Skeletal muscle satellite cell (primary cell): ENCODE data around the gene CA10. TPM values are rescaled to one million over a fixed set of nuclear protein-coding genes. Genes with fewer than 3 reads are reported as not detected.

Experiments
- H3K27me3 ChIP-seq: 2 replicates; pipeline ENCODE4 v1.7.0; 2013; ENCODE audit warnings: low read length; ENCODE audit not compliant: control insufficient read depth, insufficient read depth
- H3K36me3 ChIP-seq: 2 replicates; pipeline ENCODE4 v1.7.0; 2013; ENCODE audit warnings: mild to moderate bottlenecking, control low read depth, low read length; ENCODE audit not compliant: insufficient read depth
- H3K4me1 ChIP-seq: 2 replicates; pipeline ENCODE4 v1.7.0; 2013; ENCODE audit warnings: low read length; ENCODE audit not compliant: control insufficient read depth, insufficient read depth
- H3K4me2 ChIP-seq: 2 replicates; pipeline ENCODE4 v1.7.0; 2013; ENCODE audit warnings: mild to moderate bottlenecking, low read length
- H3K4me3 ChIP-seq: 2 replicates; pipeline ENCODE4 v1.7.0; 2013; ENCODE audit warnings: low read length
- H3K9ac ChIP-seq: 2 replicates; pipeline ENCODE4 v1.7.0; 2013; ENCODE audit warnings: mild to moderate bottlenecking, low read depth, low read length, moderate library complexity
- H3K9me3 ChIP-seq: replicated peaks from 2 replicates; pipeline ENCODE4 v1.7.0; 2013; ENCODE audit warnings: mild to moderate bottlenecking, control low read depth, low read length
- total RNA-seq: library from RNA; depleted of rRNA; stranded (reverse); fragments of >200 nt; gene quantifications from 2 replicates; pipeline ENCODE4 v1.2.3, GENCODE V29; 2012; rRNA removed

CA10 gene
- total RNA-seq, result not detected in 2 replicates

DNA sequence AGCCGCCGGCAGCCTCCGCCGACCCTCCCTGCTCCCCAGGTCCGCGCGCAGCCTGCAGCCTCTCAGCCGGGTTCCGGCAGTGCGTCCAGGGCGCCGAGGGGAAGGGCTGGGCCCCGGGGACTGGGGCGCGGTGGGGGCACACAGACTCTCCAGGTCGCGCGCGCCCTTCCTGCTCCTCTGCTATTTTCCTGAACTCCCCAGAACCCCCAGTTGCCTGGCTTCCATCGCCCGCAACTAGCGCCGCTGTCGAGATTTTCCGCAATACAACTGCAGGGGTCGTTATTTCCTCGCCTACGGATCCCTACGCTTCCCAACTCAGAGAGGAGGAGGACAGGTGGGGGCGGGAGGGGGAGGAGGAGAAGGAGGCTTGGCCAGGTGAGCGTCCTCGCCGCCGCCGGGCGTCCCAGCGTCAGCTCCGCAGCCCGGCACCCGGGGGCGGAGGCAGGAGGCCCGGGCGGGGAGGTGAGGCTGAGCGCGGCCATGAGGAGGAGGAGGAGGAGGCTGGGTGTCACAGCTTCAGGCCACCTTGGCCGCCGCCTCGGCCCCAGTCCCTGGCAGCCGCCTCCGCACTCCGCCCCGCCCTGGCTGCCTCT, at the start of gene CA10:
TSS of gene CA10 (minus strand) at position 265 of the 593 bp plus-strand sequence.
- H3K27me3 ChIP-seq, result peaks cover 29% of the 10 kb centered on the region
- H3K9ac ChIP-seq, result no peak within 1 kb of the TSS

DNA sequence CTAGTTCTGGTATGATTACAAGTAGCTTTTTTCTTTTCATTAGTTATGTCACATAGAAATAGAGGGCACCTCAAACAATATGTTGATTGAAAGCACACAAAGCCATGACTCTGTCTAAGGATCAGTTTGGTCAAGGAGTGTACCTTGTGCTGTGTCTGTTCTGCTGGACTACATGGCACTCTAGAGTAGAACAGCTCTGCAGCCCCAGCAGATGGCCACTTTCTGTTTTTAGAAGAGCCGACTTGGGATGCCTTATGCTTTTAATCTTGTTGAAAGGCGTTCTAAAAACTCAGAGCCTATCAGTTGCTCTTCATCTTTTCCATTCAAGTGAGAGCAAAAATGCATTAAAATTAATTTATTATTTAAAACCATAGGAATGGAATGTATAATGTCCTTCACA, 49.3 kb upstream of the CA10 start:
- H3K36me3 ChIP-seq, result no peaks in the 10 kb centered on the region
- H3K4me2 ChIP-seq, result no peak overlapping the region
- H3K9me3 ChIP-seq, result no peaks in the 10 kb centered on the region
- H3K9ac ChIP-seq, result no peak overlapping the region
- H3K27me3 ChIP-seq, result no peaks in the 10 kb centered on the region
- no peaks in the 10 kb centered on the region for H3K4me1 ChIP-seq
- H3K4me3 ChIP-seq, result no peak overlapping the region

More for the DNA sequence above, at the start of gene CA10:
- H3K36me3 ChIP-seq, result no peaks in the 10 kb centered on the region
- no peaks in the 10 kb centered on the region for H3K9me3 ChIP-seq
- no peak within 1 kb of the TSS for H3K4me2 ChIP-seq
- H3K4me3 ChIP-seq, result no peak within 1 kb of the TSS
- H3K4me1 ChIP-seq, result no peaks in the 10 kb centered on the region

DNA sequence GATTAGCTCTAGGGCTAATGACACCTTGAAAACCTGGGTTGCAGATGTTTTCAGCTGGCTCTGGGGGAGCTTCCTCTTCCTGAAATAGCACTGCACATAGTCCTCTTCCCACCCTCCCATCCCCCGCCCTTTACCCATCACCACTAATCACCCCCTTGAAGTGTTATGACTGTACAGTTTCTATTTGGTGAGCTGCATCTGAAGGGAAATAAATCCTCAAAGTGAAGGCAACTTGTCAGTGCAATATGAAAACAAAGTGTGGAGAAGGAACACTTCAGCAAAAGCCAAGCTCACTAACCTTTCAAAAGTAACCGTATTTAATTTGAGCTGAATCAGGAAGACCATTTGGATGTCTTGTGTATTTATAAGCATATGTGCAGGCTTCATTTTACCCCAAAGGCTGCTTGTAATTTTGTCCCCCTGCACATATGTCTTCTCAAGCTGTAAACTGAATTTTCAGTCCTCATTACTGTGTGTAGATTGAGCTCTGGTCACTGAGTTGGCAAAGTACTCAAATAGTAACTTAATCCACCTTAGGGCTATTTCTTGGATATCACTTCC, 44.1 kb upstream of the CA10 start:
- H3K36me3 ChIP-seq, result no peaks in the 10 kb centered on the region
- no peaks in the 10 kb centered on the region for H3K4me1 ChIP-seq
- no peaks in the 10 kb centered on the region for H3K27me3 ChIP-seq

DNA sequence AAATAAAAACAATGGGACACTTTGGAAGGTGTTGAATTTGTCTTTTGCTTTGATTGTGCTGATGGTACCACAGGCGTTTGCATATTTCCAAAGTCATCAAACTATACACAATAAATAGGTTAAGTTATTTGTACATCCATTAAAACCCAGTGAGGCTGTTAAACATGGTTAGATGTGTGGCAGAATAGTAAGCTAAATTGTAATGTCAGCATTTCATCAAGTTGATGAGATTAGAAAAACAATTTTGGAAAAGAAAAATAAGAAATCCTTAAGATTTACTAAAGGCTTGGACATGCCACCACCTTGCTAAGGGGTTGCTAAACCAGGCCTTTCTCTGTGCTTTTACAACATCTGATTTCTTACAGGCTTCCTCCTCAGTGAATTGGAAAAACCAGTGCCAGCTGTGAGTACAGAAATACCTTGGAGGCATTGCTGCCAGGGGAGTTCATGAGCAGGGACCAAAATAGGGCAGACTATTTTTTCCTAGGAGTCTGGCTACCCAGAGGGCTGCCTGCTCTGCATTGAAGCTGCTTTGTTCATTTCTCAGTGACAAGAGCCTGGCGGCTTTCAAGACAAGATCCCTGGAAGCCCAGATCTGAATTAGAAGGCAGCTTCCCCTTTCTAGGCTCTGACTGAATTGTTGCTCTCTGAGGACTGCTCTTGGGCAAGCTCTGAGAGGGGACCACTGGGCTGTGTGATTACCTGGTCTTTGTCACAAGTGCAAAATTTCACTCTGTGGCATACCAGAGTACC, 43.4 kb upstream of the CA10 start:
- no peaks in the 10 kb centered on the region for H3K36me3 ChIP-seq
- H3K9ac ChIP-seq, result no peak overlapping the region
- H3K4me3 ChIP-seq, result no peak overlapping the region
- H3K4me2 ChIP-seq, result no peak overlapping the region
- no peaks in the 10 kb centered on the region for H3K4me1 ChIP-seq
- no peaks in the 10 kb centered on the region for H3K27me3 ChIP-seq
- H3K9me3 ChIP-seq, result no peaks in the 10 kb centered on the region

More for the DNA sequence above, 44.1 kb upstream of the CA10 start:
- H3K9ac ChIP-seq, result no peak overlapping the region
- no peaks in the 10 kb centered on the region for H3K9me3 ChIP-seq
- H3K4me2 ChIP-seq, result no peak overlapping the region
- no peak overlapping the region for H3K4me3 ChIP-seq

DNA sequence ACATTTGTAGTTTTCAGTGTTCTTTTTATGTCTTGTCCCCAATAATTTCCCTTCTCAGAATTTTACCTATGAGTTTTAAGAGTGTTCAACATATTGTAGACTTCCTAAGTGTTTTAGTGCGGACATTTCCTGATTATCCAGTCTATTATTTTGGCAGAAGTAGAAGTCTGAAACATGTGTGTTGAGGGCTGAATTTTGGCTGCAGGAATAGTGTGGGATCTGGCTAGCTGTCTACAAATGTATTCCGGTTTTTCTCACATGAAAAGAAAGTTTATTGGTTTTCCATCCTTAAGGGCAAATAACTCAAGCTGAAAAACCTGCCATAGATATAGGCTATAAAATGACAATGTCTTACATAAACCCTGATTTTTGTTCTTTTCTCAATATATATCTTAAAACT, 33.0 kb upstream of the CA10 start:
- Histone ChIP-seq H3K4me1 (no peaks in the 10 kb centered on the region), H3K9ac (no peak overlapping the region), H3K27me3 (no peaks in the 10 kb centered on the region), H3K4me3 (no peak overlapping the region), H3K4me2 (no peak overlapping the region), H3K36me3 (no peaks in the 10 kb centered on the region), H3K9me3 (no peaks in the 10 kb centered on the region)

DNA sequence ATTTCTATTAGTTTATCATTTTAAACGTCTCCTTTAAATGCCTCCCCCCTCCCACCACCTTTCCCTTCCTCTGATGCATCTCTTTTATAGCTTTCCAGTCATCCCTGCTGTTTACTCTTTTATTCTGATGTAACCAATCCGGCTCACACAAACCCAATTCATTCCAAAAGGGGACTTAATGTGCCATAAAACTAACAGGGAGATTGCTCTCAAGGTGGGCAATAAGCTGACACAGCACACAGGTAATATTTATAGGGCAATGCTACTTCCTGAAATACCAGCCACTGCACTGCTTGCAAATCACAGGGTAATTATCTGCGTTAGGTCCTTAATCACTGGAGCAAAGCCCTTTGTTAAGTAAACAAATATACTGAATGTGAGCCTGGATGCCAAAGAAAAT, 23.3 kb upstream of the CA10 start:
- Histone ChIP-seq H3K9ac (no peak overlapping the region), H3K36me3 (no peaks in the 10 kb centered on the region)

DNA sequence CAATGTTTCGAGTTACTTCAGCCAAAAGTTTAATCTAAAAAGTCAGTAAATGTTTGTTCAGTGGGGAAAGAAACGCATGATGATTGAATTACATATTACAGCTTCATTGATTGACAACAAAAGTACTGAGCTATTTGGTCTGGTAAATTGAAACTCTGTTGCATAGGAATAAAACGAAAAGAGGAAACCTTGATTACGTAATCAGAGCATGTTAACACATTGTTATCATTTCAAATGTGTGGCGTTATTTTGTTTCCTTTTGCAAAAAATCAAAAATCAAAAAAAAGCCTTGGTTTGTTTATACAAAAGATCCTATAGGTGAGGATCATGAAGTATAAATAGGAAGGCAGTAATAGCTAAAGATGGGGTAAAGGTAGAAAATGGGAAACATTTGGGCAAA, 19.5 kb upstream of the CA10 start:
- Histone ChIP-seq H3K9ac (no peak overlapping the region), H3K4me3 (no peak overlapping the region), H3K4me2 (no peak overlapping the region), H3K4me1 (no peaks in the 10 kb centered on the region), H3K9me3 (no peaks in the 10 kb centered on the region), H3K27me3 (no peaks in the 10 kb centered on the region), H3K36me3 (no peaks in the 10 kb centered on the region)

More for the DNA sequence above, 23.3 kb upstream of the CA10 start:
- peaks cover 7% of the 10 kb centered on the region for H3K9me3 ChIP-seq
- H3K4me1 ChIP-seq, result no peaks in the 10 kb centered on the region
- H3K4me2 ChIP-seq, result no peak overlapping the region
- no peak overlapping the region for H3K4me3 ChIP-seq
- H3K27me3 ChIP-seq, result no peaks in the 10 kb centered on the region

DNA sequence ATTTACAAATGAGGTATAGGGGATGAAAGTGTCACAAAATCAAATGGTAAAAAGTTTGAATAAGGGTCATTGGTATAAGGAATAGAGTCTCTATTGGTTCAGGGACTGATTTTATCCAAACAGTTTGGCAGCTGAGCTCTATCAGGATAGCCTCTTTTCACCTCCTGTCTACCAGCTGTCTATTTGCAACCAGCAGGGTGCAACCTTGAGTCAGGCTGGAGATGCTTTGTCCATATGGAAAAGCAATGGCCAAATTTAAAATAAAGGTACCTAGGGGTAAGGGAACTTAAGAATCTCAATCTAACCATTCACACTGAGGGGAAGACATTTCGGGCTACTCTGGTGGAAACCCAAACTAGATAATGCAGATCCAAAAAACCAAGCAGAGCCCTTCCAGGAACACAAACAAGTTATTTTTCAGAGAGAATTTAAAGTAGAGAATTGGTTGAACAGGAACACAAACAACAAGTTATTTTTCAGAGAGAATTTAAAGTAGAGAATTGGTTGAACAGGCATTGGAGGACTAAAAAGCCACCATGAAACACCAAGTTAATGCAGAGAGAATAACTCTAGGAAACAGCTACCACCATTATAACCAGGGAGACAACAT, 12.6 kb upstream of the CA10 start:
- H3K36me3 ChIP-seq, result no peaks in the 10 kb centered on the region
- H3K9me3 ChIP-seq, result no peaks in the 10 kb centered on the region
- no peak overlapping the region for H3K4me2 ChIP-seq

DNA sequence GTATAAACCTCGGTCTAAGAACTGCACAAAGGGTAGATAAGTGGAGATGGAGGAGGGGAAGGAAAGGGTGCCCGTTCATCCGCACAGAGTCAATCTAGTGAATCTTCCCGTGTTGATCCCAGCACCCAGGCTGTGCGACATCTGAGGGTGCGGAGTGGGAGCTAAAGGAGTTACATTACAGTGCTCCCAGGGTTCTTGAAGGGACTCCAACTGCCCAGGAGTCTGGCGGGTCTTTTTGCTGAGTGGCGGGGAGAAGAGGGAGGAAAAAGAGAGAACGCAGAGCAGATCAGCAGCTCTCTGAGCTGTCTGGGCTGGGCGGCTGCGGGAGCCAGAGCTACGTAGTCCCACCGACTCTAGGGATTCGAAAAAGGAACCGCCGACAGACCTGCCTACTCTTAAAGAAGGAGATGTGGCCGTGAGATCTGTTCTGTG, 1.6 kb upstream of the CA10 start:
- Histone ChIP-seq H3K9ac (no peak overlapping the region), H3K27me3 (peaks cover 29% of the 10 kb centered on the region), H3K9me3 (no peaks in the 10 kb centered on the region), H3K4me3 (no peak overlapping the region), H3K4me1 (no peaks in the 10 kb centered on the region), H3K36me3 (no peaks in the 10 kb centered on the region), H3K4me2 (no peak overlapping the region)

More for the DNA sequence above, 12.6 kb upstream of the CA10 start:
- H3K27me3 ChIP-seq, result no peaks in the 10 kb centered on the region
- H3K4me1 ChIP-seq, result no peaks in the 10 kb centered on the region
- no peak overlapping the region for H3K9ac ChIP-seq
- H3K4me3 ChIP-seq, result no peak overlapping the region

DNA sequence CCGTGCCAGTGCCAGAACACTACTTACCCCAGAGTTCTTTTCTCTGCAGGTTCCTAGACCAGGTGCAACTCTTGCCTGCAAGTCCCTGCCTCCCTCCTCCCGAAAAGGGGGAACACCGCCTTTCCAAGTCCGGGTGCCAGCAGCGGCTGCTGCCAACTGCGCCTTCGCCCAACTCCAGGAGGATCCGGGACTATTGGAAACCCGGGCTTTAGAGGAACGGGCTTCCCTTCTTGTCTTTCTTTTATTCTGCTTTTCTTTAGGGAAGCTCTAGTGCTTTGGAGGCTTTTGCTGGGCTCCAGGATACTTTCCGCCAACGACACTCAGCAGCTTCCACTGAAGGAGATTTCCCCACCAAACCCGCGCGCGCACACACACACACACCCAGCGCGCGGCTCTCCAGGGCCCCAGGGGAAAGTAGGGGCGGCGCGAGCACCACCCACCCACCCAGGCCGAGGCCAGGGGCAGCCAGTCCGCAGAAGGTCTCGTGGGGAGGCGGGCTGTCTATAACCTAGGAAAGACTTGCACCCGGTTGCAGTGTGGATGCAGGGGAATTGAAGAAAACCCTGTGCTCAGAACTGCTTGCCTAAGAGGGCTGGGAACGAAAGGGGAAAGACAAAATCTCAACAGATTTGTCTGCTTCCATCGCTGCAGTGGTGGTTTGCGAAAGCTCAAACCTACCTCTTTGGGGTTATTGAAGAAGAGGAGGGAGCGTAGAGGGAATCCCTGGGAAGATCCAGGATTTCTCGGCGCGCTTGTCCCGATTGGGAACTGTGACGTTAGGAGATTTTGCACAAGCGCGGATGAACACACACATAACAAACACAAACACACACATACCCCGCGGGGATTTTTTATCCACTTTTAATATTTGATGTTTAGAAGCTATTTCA, 977 bp upstream of the CA10 start:
- no peak overlapping the region for H3K4me3 ChIP-seq
- H3K36me3 ChIP-seq, result no peaks in the 10 kb centered on the region
- no peaks in the 10 kb centered on the region for H3K9me3 ChIP-seq
- peaks cover 29% of the 10 kb centered on the region for H3K27me3 ChIP-seq
- no peak overlapping the region for H3K4me2 ChIP-seq
- H3K9ac ChIP-seq, result no peak overlapping the region
- H3K4me1 ChIP-seq, result no peaks in the 10 kb centered on the region
